ENCODE measurements around the gene CHD8. TPM values are rescaled to one million over a fixed set of nuclear protein-coding genes. Genes with fewer than 3 reads are reported as not detected.

CHD8 gene
- total and polyA plus RNA-seq, 2 of the 13 experiments (the other 11 are each of a cell fraction or from before 2014, with no cell fraction given), result 35.1 to 79.6 TPM

DNA sequence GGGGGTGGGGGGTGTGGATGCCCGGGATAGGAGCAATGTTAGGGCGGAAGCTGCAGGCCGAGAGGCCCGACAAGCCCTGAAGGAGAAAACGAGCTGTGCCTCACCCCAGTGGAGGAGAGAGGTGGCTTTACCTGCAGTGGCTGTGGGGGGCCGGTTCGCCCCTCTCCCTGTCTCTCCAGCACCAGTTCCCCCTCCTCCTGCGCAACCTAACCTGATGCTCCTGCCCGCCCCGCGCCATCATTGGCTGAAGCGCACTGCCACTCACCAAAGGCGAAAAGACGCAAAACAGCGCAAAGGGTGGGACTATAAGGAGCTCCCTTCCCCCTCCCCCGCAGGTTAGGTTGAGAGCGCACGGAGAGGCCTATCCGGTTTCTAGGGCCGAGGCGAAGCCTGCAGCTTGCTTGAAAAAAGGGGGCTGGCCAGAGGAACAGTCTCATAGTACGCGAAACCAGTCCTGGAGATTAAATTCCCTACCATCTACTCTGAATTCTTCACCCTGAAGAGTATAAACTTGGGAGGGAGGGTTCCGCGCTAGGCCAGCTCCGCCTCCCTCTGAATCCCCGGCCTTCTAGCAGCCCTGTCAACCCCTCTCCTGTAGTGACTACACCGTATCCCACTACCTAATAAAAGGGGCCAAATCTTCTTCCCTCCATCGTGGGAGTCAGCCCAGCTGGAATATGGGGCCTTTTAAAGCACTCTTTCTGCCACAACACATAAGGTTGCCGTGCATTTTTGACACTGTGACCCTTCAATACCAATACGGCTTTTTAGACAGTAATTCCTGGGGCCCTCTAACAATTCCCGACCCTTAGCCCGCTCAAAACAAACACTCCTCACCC, 18.6 kb downstream of the CHD8 start (continued):
- TF ChIP-seq, protein P1, sequence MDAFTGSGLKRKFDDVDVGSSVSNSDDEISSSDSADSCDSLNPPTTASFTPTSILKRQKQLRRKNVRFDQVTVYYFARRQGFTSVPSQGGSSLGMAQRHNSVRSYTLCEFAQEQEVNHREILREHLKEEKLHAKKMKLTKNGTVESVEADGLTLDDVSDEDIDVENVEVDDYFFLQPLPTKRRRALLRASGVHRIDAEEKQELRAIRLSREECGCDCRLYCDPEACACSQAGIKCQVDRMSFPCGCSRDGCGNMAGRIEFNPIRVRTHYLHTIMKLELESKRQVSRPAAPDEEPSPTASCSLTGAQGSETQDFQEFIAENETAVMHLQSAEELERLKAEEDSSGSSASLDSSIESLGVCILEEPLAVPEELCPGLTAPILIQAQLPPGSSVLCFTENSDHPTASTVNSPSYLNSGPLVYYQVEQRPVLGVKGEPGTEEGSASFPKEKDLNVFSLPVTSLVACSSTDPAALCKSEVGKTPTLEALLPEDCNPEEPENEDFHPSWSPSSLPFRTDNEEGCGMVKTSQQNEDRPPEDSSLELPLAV (CRISPR knock-in tag; conservative IDR thresholded peaks at IDR 0.05; ENCODE audit: low read depth), result no peak
- TF ChIP-seq, protein P2, sequence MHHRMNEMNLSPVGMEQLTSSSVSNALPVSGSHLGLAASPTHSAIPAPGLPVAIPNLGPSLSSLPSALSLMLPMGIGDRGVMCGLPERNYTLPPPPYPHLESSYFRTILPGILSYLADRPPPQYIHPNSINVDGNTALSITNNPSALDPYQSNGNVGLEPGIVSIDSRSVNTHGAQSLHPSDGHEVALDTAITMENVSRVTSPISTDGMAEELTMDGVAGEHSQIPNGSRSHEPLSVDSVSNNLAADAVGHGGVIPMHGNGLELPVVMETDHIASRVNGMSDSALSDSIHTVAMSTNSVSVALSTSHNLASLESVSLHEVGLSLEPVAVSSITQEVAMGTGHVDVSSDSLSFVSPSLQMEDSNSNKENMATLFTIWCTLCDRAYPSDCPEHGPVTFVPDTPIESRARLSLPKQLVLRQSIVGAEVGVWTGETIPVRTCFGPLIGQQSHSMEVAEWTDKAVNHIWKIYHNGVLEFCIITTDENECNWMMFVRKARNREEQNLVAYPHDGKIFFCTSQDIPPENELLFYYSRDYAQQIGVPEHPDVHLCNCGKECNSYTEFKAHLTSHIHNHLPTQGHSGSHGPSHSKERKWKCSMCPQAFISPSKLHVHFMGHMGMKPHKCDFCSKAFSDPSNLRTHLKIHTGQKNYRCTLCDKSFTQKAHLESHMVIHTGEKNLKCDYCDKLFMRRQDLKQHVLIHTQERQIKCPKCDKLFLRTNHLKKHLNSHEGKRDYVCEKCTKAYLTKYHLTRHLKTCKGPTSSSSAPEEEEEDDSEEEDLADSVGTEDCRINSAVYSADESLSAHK (CRISPR knock-in tag; IDR thresholded peaks at IDR 0.05; ENCODE audit: borderline replicate concordance), result no peak
- TF ChIP-seq HOXA3 (CRISPR knock-in tag; IDR thresholded peaks at IDR 0.05) (peak; percentile 94), RORA (CRISPR knock-in tag; IDR thresholded peaks at IDR 0.05) (no peak), PTBP1 (IDR thresholded peaks at IDR 0.05; ENCODE audit: low read depth, low read length, poor library complexity, severe bottlenecking) (peak; percentile 99), RFX5 (IDR thresholded peaks at IDR 0.05; ENCODE audit: low read depth, low read length) (no peak), SOX13 (IDR thresholded peaks at IDR 0.05) (peak; percentile 100), SOX13 (CRISPR knock-in tag; conservative IDR thresholded peaks at IDR 0.05 in 1 of 2, IDR thresholded peaks at IDR 0.05 in 1 of 2) (peak; percentile 73 to 78; a peak in 2 of 4 replicates), ZNF556 (CRISPR knock-in tag; IDR thresholded peaks at IDR 0.05; ENCODE audit: borderline replicate concordance) (peak; percentile 76; the same call in 1 of the 2 replicates), MZF1 (CRISPR knock-in tag; IDR thresholded peaks at IDR 0.05; ENCODE audit: borderline replicate concordance) (no peak), SETDB1 (CRISPR knock-in tag; IDR thresholded peaks at IDR 0.05; ENCODE audit: borderline replicate concordance) (no peak)
- TF ChIP-seq, protein P3, sequence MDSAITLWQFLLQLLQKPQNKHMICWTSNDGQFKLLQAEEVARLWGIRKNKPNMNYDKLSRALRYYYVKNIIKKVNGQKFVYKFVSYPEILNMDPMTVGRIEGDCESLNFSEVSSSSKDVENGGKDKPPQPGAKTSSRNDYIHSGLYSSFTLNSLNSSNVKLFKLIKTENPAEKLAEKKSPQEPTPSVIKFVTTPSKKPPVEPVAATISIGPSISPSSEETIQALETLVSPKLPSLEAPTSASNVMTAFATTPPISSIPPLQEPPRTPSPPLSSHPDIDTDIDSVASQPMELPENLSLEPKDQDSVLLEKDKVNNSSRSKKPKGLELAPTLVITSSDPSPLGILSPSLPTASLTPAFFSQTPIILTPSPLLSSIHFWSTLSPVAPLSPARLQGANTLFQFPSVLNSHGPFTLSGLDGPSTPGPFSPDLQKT (CRISPR knock-in tag; IDR thresholded peaks at IDR 0.05; ENCODE audit: borderline replicate concordance), result no peak
- TF ChIP-seq, protein P4, sequence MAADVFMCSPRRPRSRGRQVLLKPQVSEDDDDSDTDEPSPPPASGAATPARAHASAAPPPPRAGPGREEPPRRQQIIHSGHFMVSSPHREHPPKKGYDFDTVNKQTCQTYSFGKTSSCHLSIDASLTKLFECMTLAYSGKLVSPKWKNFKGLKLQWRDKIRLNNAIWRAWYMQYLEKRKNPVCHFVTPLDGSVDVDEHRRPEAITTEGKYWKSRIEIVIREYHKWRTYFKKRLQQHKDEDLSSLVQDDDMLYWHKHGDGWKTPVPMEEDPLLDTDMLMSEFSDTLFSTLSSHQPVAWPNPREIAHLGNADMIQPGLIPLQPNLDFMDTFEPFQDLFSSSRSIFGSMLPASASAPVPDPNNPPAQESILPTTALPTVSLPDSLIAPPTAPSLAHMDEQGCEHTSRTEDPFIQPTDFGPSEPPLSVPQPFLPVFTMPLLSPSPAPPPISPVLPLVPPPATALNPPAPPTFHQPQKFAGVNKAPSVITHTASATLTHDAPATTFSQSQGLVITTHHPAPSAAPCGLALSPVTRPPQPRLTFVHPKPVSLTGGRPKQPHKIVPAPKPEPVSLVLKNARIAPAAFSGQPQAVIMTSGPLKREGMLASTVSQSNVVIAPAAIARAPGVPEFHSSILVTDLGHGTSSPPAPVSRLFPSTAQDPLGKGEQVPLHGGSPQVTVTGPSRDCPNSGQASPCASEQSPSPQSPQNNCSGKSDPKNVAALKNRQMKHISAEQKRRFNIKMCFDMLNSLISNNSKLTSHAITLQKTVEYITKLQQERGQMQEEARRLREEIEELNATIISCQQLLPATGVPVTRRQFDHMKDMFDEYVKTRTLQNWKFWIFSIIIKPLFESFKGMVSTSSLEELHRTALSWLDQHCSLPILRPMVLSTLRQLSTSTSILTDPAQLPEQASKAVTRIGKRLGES (CRISPR knock-in tag; IDR thresholded peaks at IDR 0.05; ENCODE audit: borderline replicate concordance), result peak; percentile 39; the same call in 1 of the 2 replicates
- TF ChIP-seq, protein P5, sequence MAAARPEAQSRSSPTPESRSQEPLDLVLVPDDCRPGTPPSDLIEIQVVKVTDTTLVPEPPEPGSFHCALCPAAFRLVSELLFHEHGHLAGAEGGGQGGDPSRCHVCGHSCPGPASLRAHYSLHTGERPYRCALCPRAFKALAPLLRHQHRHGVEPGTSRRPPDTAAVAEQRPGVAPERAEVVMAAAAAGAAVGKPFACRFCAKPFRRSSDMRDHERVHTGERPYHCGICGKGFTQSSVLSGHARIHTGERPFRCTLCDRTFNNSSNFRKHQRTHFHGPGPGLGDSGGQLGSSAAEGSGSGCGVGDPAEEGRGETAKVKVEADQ (CRISPR knock-in tag; IDR thresholded peaks at IDR 0.05; ENCODE audit: borderline replicate concordance), result peak; percentile 53; the same call in 1 of the 2 replicates
